Aorta (tissue), 5 donors: ENCODE results near the gene MTAP. TPM values are rescaled to one million over a fixed set of nuclear protein-coding genes. Genes with fewer than 3 reads are reported as not detected.

Source experiments
- ATAC-seq: fragments of 200-7000 bp; cut with Tn5 transposase; one replicate; pipeline ENCODE4 v1.9.1; 2022; ENCODE audit warnings: moderate library complexity; ENCODE audit not compliant: low FRiP score
- DNase-seq, 2 donors: peaks; one replicate each; pipeline ENCODE4 v3.0.0-alpha.2; 2020
- H3K27ac ChIP-seq, 2 donors: one replicate each; pipeline ENCODE4 v1.5.1; 2013; ENCODE audit warnings: low read length in 2 of 2, mild to moderate bottlenecking in 2 of 2, moderate library complexity in 2 of 2, control low read depth in 1 of 2, inconsistent platforms in 1 of 2, low read depth in 1 of 2
- H3K27me3 ChIP-seq, 2 donors: one replicate each; pipeline ENCODE4 v1.6.1; 2013; ENCODE audit warnings: control low read depth in 1 of 2, low read length in 1 of 2, mild to moderate bottlenecking in 1 of 2, moderate library complexity in 1 of 2; ENCODE audit not compliant: insufficient read depth in 2 of 2, control insufficient read depth in 1 of 2
- H3K36me3 ChIP-seq, 2 donors: one replicate each; pipeline ENCODE4 v1.6.1; 2013; ENCODE audit warnings: control low read depth in 1 of 2, low read length in 1 of 2, mild to moderate bottlenecking in 1 of 2; ENCODE audit not compliant: insufficient read depth in 2 of 2, control insufficient read depth in 1 of 2
- H3K4me1 ChIP-seq, 2 donors: one replicate each; pipeline ENCODE4 v1.6.1; 2013; ENCODE audit warnings: low read length in 2 of 2, control low read depth in 1 of 2, mild to moderate bottlenecking in 1 of 2, moderate library complexity in 1 of 2; ENCODE audit not compliant: insufficient read depth in 2 of 2, control insufficient read depth in 1 of 2
- H3K4me3 ChIP-seq, 2 donors: one replicate each; pipeline ENCODE4 v1.5.1; 2013; ENCODE audit warnings: low read length in 2 of 2, control low read depth in 1 of 2, mild to moderate bottlenecking in 1 of 2
- H3K9me3 ChIP-seq: one replicate; pipeline ENCODE4 v1.6.1; 2013; ENCODE audit warnings: mild to moderate bottlenecking, low read length; ENCODE audit not compliant: control insufficient read depth
- WGBS, 2 donors: extraction: QIAGEN DNeasy Blood & Tissue Kit; methylation state at CpG; one replicate each; pipeline ENCODE4 v1.1.7; 2013; 5-methylcytosine and 5-hydroxymethylcytosine counted together
- intact Hi-C, 2 donors: fragments of 100-400 bp; cut with DNase I; formaldehyde crosslinking; loops; one replicate each; pipeline versions ENCODE4 v1.14.2 to v1.15.0; 2022
- polyA plus RNA-seq, 2 donors: library from polyadenylated mRNA; stranded (reverse); fragments of 200-250 nt; gene quantifications; one replicate each; pipeline ENCODE4 v1.2.3, GENCODE V29; 2013
- total RNA-seq, 2 donors: library from RNA; stranded (reverse); fragmentation: NEBNext Ultra II Directional; extraction: Animal tissue kit (Norgen Biotek cat#: 25700); gene quantifications; one replicate each; pipeline ENCODE4 v1.2.1, GENCODE V29; 2021
- donor health status: healthy with polysubstance abuse.
- donor health status: Bipolar disorder and iron deficiency.
- donor health status: DM: no; HTN: no; CAD: no.
- donor health status: DM: no; HTN: no; CAD: no.
- donor health status: DM: yes; HTN: yes; CAD: no.

The MTAP gene
- total and polyA plus RNA-seq, 4 donors: 4.0 to 41.1 (median 19.7) TPM

GRCh38 chr9:21902136-21902535 is 99.7 kb downstream of the MTAP start:
- no peak for ATAC-seq
- 76 to 85% methylated on average over 1 of the region's 1 CpG for WGBS, 2 donors
- no peaks in the 10 kb centered on the region for H3K4me1 ChIP-seq
- no peaks in the 10 kb centered on the region for H3K27me3 ChIP-seq
- H3K27ac ChIP-seq: no peak overlapping the region
- no peak for DNase-seq
- H3K36me3 ChIP-seq: no peaks in the 10 kb centered on the region
- intact Hi-C loops: no loop called here
- no peak overlapping the region for H3K4me3 ChIP-seq
- H3K9me3 ChIP-seq: peaks cover 6% of the 10 kb centered on the region

GRCh38 chr9:21903380-21903965 is 101.0 kb downstream of the MTAP start:
- intact Hi-C loops: no loop called here
- H3K4me3 ChIP-seq: no peak overlapping the region
- no peaks in the 10 kb centered on the region for H3K27me3 ChIP-seq
- no peaks in the 10 kb centered on the region for H3K36me3 ChIP-seq
- no peak for ATAC-seq
- no peak overlapping the region for H3K27ac ChIP-seq
- DNase-seq: no peak
- no peaks in the 10 kb centered on the region for H3K4me1 ChIP-seq
- 89 to 94% methylated on average over 7 of the region's 7 CpGs for WGBS, 2 donors
- H3K9me3 ChIP-seq: peaks cover 7% of the 10 kb centered on the region

GRCh38 chr9:21904371-21904770 is 101.9 kb downstream of the MTAP start:
- H3K9me3 ChIP-seq: peaks cover 7% of the 10 kb centered on the region
- no peak for ATAC-seq
- no peak for DNase-seq
- WGBS, 2 donors: 82 to 85% methylated on average over 4 of the region's 4 CpGs
- intact Hi-C loops: no loop called here
- H3K36me3 ChIP-seq: no peaks in the 10 kb centered on the region
- no peak overlapping the region for H3K27ac ChIP-seq
- no peak overlapping the region for H3K4me3 ChIP-seq
- no peaks in the 10 kb centered on the region for H3K4me1 ChIP-seq
- H3K27me3 ChIP-seq: no peaks in the 10 kb centered on the region

- ATAC-seq (no peak), DNase-seq (no peak)
- intact Hi-C loops: no loop called here
- Histone ChIP-seq H3K9me3 (peaks cover 6% of the 10 kb centered on the region), H3K4me3 (no peak overlapping the region), H3K27ac (no peak overlapping the region), H3K4me1 (no peaks in the 10 kb centered on the region), H3K36me3 (no peaks in the 10 kb centered on the region), H3K27me3 (no peaks in the 10 kb centered on the region)
- 79 to 83% methylated on average over 3 of the region's 3 CpGs for WGBS, 2 donors
Measured at GRCh38 chr9:21904776-21905175, 102.3 kb downstream of the MTAP start.

- Histone ChIP-seq H3K4me1 (no peaks in the 10 kb centered on the region), H3K36me3 (no peaks in the 10 kb centered on the region), H3K9me3 (peaks cover 6% of the 10 kb centered on the region), H3K27me3 (no peaks in the 10 kb centered on the region), H3K4me3 (no peak overlapping the region), H3K27ac (no peak overlapping the region)
- intact Hi-C loops: no loop called here
- WGBS, 2 donors: 93% methylated on average over 4 of the region's 4 CpGs
- ATAC-seq (no peak), DNase-seq (no peak)
Measured at GRCh38 chr9:21906213-21906612, 103.8 kb downstream of the MTAP start.

GRCh38 chr9:21906881-21907280 is 104.4 kb downstream of the MTAP start:
- intact Hi-C loops: no loop called here
- 98 to 99% methylated on average over 3 of the region's 3 CpGs for WGBS, 2 donors
- H3K27me3 ChIP-seq: no peaks in the 10 kb centered on the region
- no peaks in the 10 kb centered on the region for H3K4me1 ChIP-seq
- no peak overlapping the region for H3K4me3 ChIP-seq
- H3K27ac ChIP-seq: no peak overlapping the region
- peaks cover 6% of the 10 kb centered on the region for H3K9me3 ChIP-seq
- DNase-seq: no peak
- no peaks in the 10 kb centered on the region for H3K36me3 ChIP-seq
- no peak for ATAC-seq

- 15% methylated on average over 4 of the region's 4 CpGs for WGBS, 2 donors
- Histone ChIP-seq H3K27ac (no peak overlapping the region), H3K27me3 (no peaks in the 10 kb centered on the region), H3K9me3 (peaks cover 2% of the 10 kb centered on the region), H3K4me1 (no peaks in the 10 kb centered on the region), H3K36me3 (peaks cover 0 to 2% of the 10 kb centered on the region in 2 donors), H3K4me3 (no peak overlapping the region)
- no peak for DNase-seq
- no peak for ATAC-seq
- intact Hi-C loops: no loop called here
Measured at GRCh38 chr9:21919377-21920362, 117.2 kb downstream of the MTAP start.

GRCh38 chr9:21923694-21924093 is 121.3 kb downstream of the MTAP start:
- peaks cover 0 to 2% of the 10 kb centered on the region in 2 donors for H3K36me3 ChIP-seq
- H3K4me3 ChIP-seq: no peak overlapping the region
- H3K27me3 ChIP-seq: no peaks in the 10 kb centered on the region
- no peaks in the 10 kb centered on the region for H3K4me1 ChIP-seq
- WGBS, 2 donors: 97 to 100% methylated on average over 1 of the region's 1 CpG
- H3K27ac ChIP-seq: no peak overlapping the region
- no peak for DNase-seq
- ATAC-seq: no peak
- H3K9me3 ChIP-seq: no peaks in the 10 kb centered on the region
- intact Hi-C loops: no loop called here

GRCh38 chr9:21927752-21928151 is 125.3 kb downstream of the MTAP start:
- intact Hi-C loops: no loop called here
- ATAC-seq: no peak
- H3K27ac ChIP-seq: no peak overlapping the region
- H3K9me3 ChIP-seq: peaks cover 2% of the 10 kb centered on the region
- H3K27me3 ChIP-seq: no peaks in the 10 kb centered on the region
- no peaks in the 10 kb centered on the region for H3K4me1 ChIP-seq
- no peak overlapping the region for H3K4me3 ChIP-seq
- no peak for DNase-seq
- peaks cover 6 to 14% of the 10 kb centered on the region in 2 donors for H3K36me3 ChIP-seq
